ENCODE measurements around the gene LRP1B.
"Not testable (repeated sequence)": the region's sequence is repeated elsewhere in the genome, so short reads cannot be mapped to it uniquely, and the experiment has no call there.

LRP1B gene

GRCh38 chr2:141201016-141201565 is 929.7 kb downstream of the LRP1B start:
- peaks cover 16% of the 10 kb centered on the region for H3K4me1 ChIP-seq
- no peak for TF ChIP-seq Cebpa-rat (IDR thresholded peaks at IDR 0.05)
- no peak overlapping the region for H3K9ac ChIP-seq
- H3K27me3 ChIP-seq = no peaks in the 10 kb centered on the region
- no peak overlapping the region for H3K4me3 ChIP-seq
- H3K27ac ChIP-seq = no peak overlapping the region
- H3K4me2 ChIP-seq = no peak overlapping the region
- H3K9me3 ChIP-seq = peaks cover 7% of the 10 kb centered on the region
- H4K20me1 ChIP-seq = no peaks in the 10 kb centered on the region
- no peaks in the 10 kb centered on the region for H3K36me3 ChIP-seq

- H3K27me3 ChIP-seq = no peaks in the 10 kb centered on the region
- H3K27ac ChIP-seq = no peak overlapping the region
- H3K9ac ChIP-seq = no peak overlapping the region
- H3K4me3 ChIP-seq = no peak overlapping the region
- H4K20me1 ChIP-seq = no peaks in the 10 kb centered on the region
- H3K4me1 ChIP-seq = peaks cover 20% of the 10 kb centered on the region
- H3K36me3 ChIP-seq = no peaks in the 10 kb centered on the region
- H3K4me2 ChIP-seq = 0 out of 2 replicates have a peak overlapping the region, but pooled peaks have one; percentile 12
- no peak for TF ChIP-seq Cebpa-rat (IDR thresholded peaks at IDR 0.05)
- peaks cover 7% of the 10 kb centered on the region for H3K9me3 ChIP-seq
Measured at GRCh38 chr2:141200191-141200590, 930.6 kb downstream of the LRP1B start.

GRCh38 chr2:141199711-141200110 is 931.1 kb downstream of the LRP1B start:
- Histone ChIP-seq H3K27me3 (no peaks in the 10 kb centered on the region), H3K9ac (no peak overlapping the region), H3K4me1 (peaks cover 25% of the 10 kb centered on the region)

GRCh38 chr2:141195087-141195486 is 935.7 kb downstream of the LRP1B start:
- Histone ChIP-seq H3K27ac (no peak overlapping the region), H4K20me1 (no peaks in the 10 kb centered on the region), H3K4me2 (peak overlapping the region; percentile 39), H3K4me3 (no peak overlapping the region), H3K9ac (no peak overlapping the region), H3K27me3 (no peaks in the 10 kb centered on the region), H3K4me1 (peaks cover 21% of the 10 kb centered on the region), H3K36me3 (no peaks in the 10 kb centered on the region), H3K9me3 (no peaks in the 10 kb centered on the region)
- no peak for TF ChIP-seq Cebpa-rat (IDR thresholded peaks at IDR 0.05)

More at GRCh38 chr2:141199711-141200110, 931.1 kb downstream of the LRP1B start:
- Histone ChIP-seq H4K20me1 (no peaks in the 10 kb centered on the region), H3K4me3 (no peak overlapping the region), H3K36me3 (no peaks in the 10 kb centered on the region), H3K27ac (no peak overlapping the region), H3K4me2 (0 out of 2 replicates have a peak overlapping the region, but pooled peaks have one; percentile 12), H3K9me3 (peaks cover 7% of the 10 kb centered on the region)
- TF ChIP-seq Cebpa-rat (IDR thresholded peaks at IDR 0.05) = no peak

- H3K9ac ChIP-seq = no peak overlapping the region
- no peaks in the 10 kb centered on the region for H3K4me1 ChIP-seq
- no peak for TF ChIP-seq Cebpa-rat (IDR thresholded peaks at IDR 0.05)
- H3K27me3 ChIP-seq = no peaks in the 10 kb centered on the region
- H3K4me3 ChIP-seq = no peak overlapping the region
- H3K27ac ChIP-seq = no peak overlapping the region
- no peak overlapping the region for H3K4me2 ChIP-seq
- H4K20me1 ChIP-seq = no peaks in the 10 kb centered on the region
- H3K9me3 ChIP-seq = no peaks in the 10 kb centered on the region
- no peaks in the 10 kb centered on the region for H3K36me3 ChIP-seq
Measured at GRCh38 chr2:141187075-141187439, 943.8 kb downstream of the LRP1B start.

GRCh38 chr2:141186413-141187074 is 944.3 kb downstream of the LRP1B start:
- TF ChIP-seq Cebpa-rat (IDR thresholded peaks at IDR 0.05) = no peak
- Histone ChIP-seq H3K9me3 (no peaks in the 10 kb centered on the region), H4K20me1 (no peaks in the 10 kb centered on the region), H3K27me3 (no peaks in the 10 kb centered on the region), H3K4me3 (no peak overlapping the region), H3K4me2 (no peak overlapping the region), H3K4me1 (no peaks in the 10 kb centered on the region), H3K36me3 (no peaks in the 10 kb centered on the region), H3K27ac (no peak overlapping the region), H3K9ac (no peak overlapping the region)

GRCh38 chr2:141182246-141182645 is 948.6 kb downstream of the LRP1B start:
- H3K4me1 ChIP-seq = no peaks in the 10 kb centered on the region
- H3K27ac ChIP-seq = no peak overlapping the region
- no peak overlapping the region for H3K4me3 ChIP-seq
- no peak for TF ChIP-seq Cebpa-rat (IDR thresholded peaks at IDR 0.05)
- no peaks in the 10 kb centered on the region for H4K20me1 ChIP-seq
- H3K4me2 ChIP-seq = no peak overlapping the region
- no peaks in the 10 kb centered on the region for H3K27me3 ChIP-seq
- H3K36me3 ChIP-seq = no peaks in the 10 kb centered on the region
- H3K9me3 ChIP-seq = no peaks in the 10 kb centered on the region
- H3K9ac ChIP-seq = no peak overlapping the region

- H3K4me3 ChIP-seq = not testable (repeated sequence)
Measured at GRCh38 chr2:141169117-141169516, 961.7 kb downstream of the LRP1B start.

GRCh38 chr2:141162314-141162713 is 968.5 kb downstream of the LRP1B start:
- Histone ChIP-seq H3K27ac (no peak overlapping the region), H3K36me3 (no peaks in the 10 kb centered on the region), H3K4me2 (no peak overlapping the region), H4K20me1 (no peaks in the 10 kb centered on the region), H3K9ac (no peak overlapping the region), H3K4me3 (no peak overlapping the region), H3K27me3 (no peaks in the 10 kb centered on the region), H3K9me3 (no peaks in the 10 kb centered on the region), H3K4me1 (no peaks in the 10 kb centered on the region)
- TF ChIP-seq Cebpa-rat (IDR thresholded peaks at IDR 0.05) = no peak

More at GRCh38 chr2:141169117-141169516, 961.7 kb downstream of the LRP1B start:
- not testable (repeated sequence) for H3K9ac ChIP-seq, H3K27me3 ChIP-seq, H4K20me1 ChIP-seq, H3K36me3 ChIP-seq, H3K4me1 ChIP-seq, H3K4me2 ChIP-seq, H3K9me3 ChIP-seq, H3K27ac ChIP-seq

GRCh38 chr2:141151611-141152286 is 979.1 kb downstream of the LRP1B start:
- Histone ChIP-seq H3K9ac (no peak overlapping the region), H3K9me3 (no peaks in the 10 kb centered on the region), H3K36me3 (no peaks in the 10 kb centered on the region), H3K27me3 (no peaks in the 10 kb centered on the region), H3K4me3 (no peak overlapping the region), H3K4me2 (no peak overlapping the region), H4K20me1 (no peaks in the 10 kb centered on the region), H3K27ac (no peak overlapping the region), H3K4me1 (no peaks in the 10 kb centered on the region)
- TF ChIP-seq Cebpa-rat (IDR thresholded peaks at IDR 0.05) = no peak
